Epithelial cell of proximal tubule (primary cell): ENCODE measurements around the gene TRAK1. TPM values are rescaled to one million over a fixed set of nuclear protein-coding genes. Genes with fewer than 3 reads are reported as not detected.

Experiments
- DNase-seq: peaks from one replicate; pipeline ENCODE4 v3.0.0-alpha.2; 2011; ENCODE audit warnings: low read depth
- H3K4me3 ChIP-seq: 2 replicates; pipeline ENCODE4 v1.5.1; 2011; ENCODE audit warnings: low read depth, mild to moderate bottlenecking, low read length
- CTCF ChIP-seq: conservative IDR thresholded peaks from 2 replicates; pipeline ENCODE4 v1.5.1; 2012; ENCODE audit warnings: low read depth, mild to moderate bottlenecking, low read length
- total RNA-seq: library from RNA; depleted of rRNA; stranded (reverse); fragments of >200 nt; gene quantifications from 2 replicates; pipeline ENCODE4 v1.2.3, GENCODE V29; 2015

Gene TRAK1
- total RNA-seq, 1 donor from 2014 or later: 22.4 TPM

- no peak overlapping the region for H3K4me3 ChIP-seq
- TF ChIP-seq CTCF: no peak
- no peak for DNase-seq
Measured at GRCh38 chr3:42194943-42195510, 103.9 kb downstream of the TRAK1 start.

GRCh38 chr3:42195879-42196330, 104.7 kb downstream of the TRAK1 start:
- H3K4me3 ChIP-seq: no peak overlapping the region
- no peak for TF ChIP-seq CTCF
- no peak for DNase-seq

- TF ChIP-seq CTCF: no peak
- no peak for DNase-seq
- H3K4me3 ChIP-seq: no peak overlapping the region
Measured at GRCh38 chr3:42198709-42199108, 107.6 kb downstream of the TRAK1 start.

- DNase-seq: no peak
- TF ChIP-seq CTCF: no peak
Measured at GRCh38 chr3:42202217-42202865, 111.2 kb downstream of the TRAK1 start.

GRCh38 chr3:42204867-42205599, 113.9 kb downstream of the TRAK1 start:
- DNase-seq: no peak
- no peak overlapping the region for H3K4me3 ChIP-seq
- no peak for TF ChIP-seq CTCF

More at GRCh38 chr3:42202217-42202865, 111.2 kb downstream of the TRAK1 start:
- H3K4me3 ChIP-seq: no peak overlapping the region

- H3K4me3 ChIP-seq: no peak overlapping the region
- DNase-seq: no peak
- no peak for TF ChIP-seq CTCF
Measured at GRCh38 chr3:42205800-42206514, 114.8 kb downstream of the TRAK1 start.
